GM12878 (cell line): ENCODE results near the gene RBM41. TPM values are rescaled to one million over a fixed set of nuclear protein-coding genes. Genes with fewer than 3 reads are reported as not detected.

Experiments used
- ATAC-seq: fragments of 200-7000 bp; cut with Tn5 transposase; 3 replicates; pipeline ENCODE4 v1.9.1; 2020; ENCODE audit warnings: mild to moderate bottlenecking, moderate library complexity
- BruUV-seq: library from RNA; stranded (reverse); fragments of 400-500 nt; replicated peaks from 2 replicates; lab custom pipeline; 2021; lab: Mats Ljungman, UMichigan
- CTCF ChIA-PET: fragments of 300-600 bp; sonication (Branson Sonifier 250); formaldehyde crosslinking; extraction: SDS; loops from one replicate; lab custom pipeline; 2021; ENCODE audit warnings: inconsistent platforms; lab: Yijun Ruan, JAX
- POLR2A ChIA-PET: fragments of 350-600 bp; formaldehyde crosslinking; extraction: SDS; loops from one replicate; lab custom pipeline; 2021; ENCODE audit warnings: inconsistent platforms; lab: Charles Lee
- RAD21 ChIA-PET: fragments of 300-600 bp; sonication (Branson Sonifier 250); formaldehyde crosslinking; loops from one replicate; lab custom pipeline; 2023; ENCODE audit warnings: antibody characterized with exemption; ENCODE audit not compliant: unreplicated experiment; lab: Charles Lee
- SMC1A ChIA-PET: fragments of 300-600 bp; sonication (Branson Sonifier 250); formaldehyde crosslinking; loops from one replicate; lab custom pipeline; 2023; ENCODE audit not compliant: unreplicated experiment, uncharacterized antibody; lab: Charles Lee
- DNase-seq: peaks from one replicate; pipeline ENCODE4 v3.0.0-alpha.2; 2011; ENCODE audit warnings: low read depth, low spot score
- FAIRE-seq: peaks from 3 replicates; lab custom pipeline; 2011; peaks lifted over from hg19 to GRCh38; lab: Jason Lieb, UNC
- H2AFZ ChIP-seq: 2 replicates; pipeline ENCODE4 v1.6.0; 2011; ENCODE audit warnings: low read depth, low read length, control low read depth; ENCODE audit not compliant: control insufficient read depth
- H3K27ac ChIP-seq: 2 replicates; pipeline ENCODE4 v1.5.1; 2011; ENCODE audit warnings: control low read depth; ENCODE audit not compliant: control insufficient read depth, insufficient read depth
- H3K27me3 ChIP-seq, 2 experiments: replicated peaks in 1 of 2; 2 replicates each; pipeline versions ENCODE4 v1.6.0 to v1.6.1; 2011; ENCODE audit warnings: low read length in 1 of 2; ENCODE audit not compliant: control insufficient read depth in 2 of 2, insufficient read depth in 2 of 2
- H3K36me3 ChIP-seq, 2 experiments: 2 replicates each; pipeline ENCODE4 v1.5.1; 2011; ENCODE audit warnings: low read length in 1 of 2; ENCODE audit not compliant: control insufficient read depth in 2 of 2, insufficient read depth in 2 of 2
- H3K4me1 ChIP-seq: 2 replicates; pipeline ENCODE4 v1.6.1; 2011; ENCODE audit warnings: mild to moderate bottlenecking, low read length, moderate library complexity, mixed read lengths; ENCODE audit not compliant: control insufficient read depth, insufficient read depth
- H3K4me2 ChIP-seq: 2 replicates; pipeline ENCODE4 v1.6.0; 2011; ENCODE audit warnings: control low read depth; ENCODE audit not compliant: control insufficient read depth, insufficient read depth
- H3K4me3 ChIP-seq: fragments of 200-600 bp; sonication (generic); 2 replicates; pipeline ENCODE4 v1.5.1; 2016
- H3K79me2 ChIP-seq: 2 replicates; pipeline ENCODE4 v1.6.0; 2011; ENCODE audit warnings: low read length; ENCODE audit not compliant: control insufficient read depth, insufficient read depth
- H3K9ac ChIP-seq: 2 replicates; pipeline ENCODE4 v1.8.0; 2011; ENCODE audit warnings: low read length, control low read depth, mixed read lengths; ENCODE audit not compliant: control insufficient read depth, insufficient read depth
- H3K9me3 ChIP-seq: replicated peaks from 3 replicates; pipeline ENCODE4 v1.5.1; 2011; ENCODE audit warnings: mild to moderate bottlenecking, low read length; ENCODE audit not compliant: control insufficient read depth, insufficient read depth
- H4K20me1 ChIP-seq: 2 replicates; pipeline ENCODE4 v1.6.0; 2011; ENCODE audit not compliant: control insufficient read depth, insufficient read depth
- ELK1 ChIP-seq: IDR thresholded peaks from 2 replicates; pipeline ENCODE4 v1.6.1; 2012; ENCODE audit warnings: low read depth, low read length, improper control_type of control experiment
- MXI1 ChIP-seq: fragments of 150-350 bp; IDR thresholded peaks from 2 replicates; pipeline ENCODE4 v1.6.1; 2011; ENCODE audit warnings: low read depth, mild to moderate bottlenecking, inconsistent platforms, low read length, improper control_type of control experiment
- MYB ChIP-seq: fragments of 150-350 bp; IDR thresholded peaks from 2 replicates; pipeline ENCODE4 v1.6.1; 2014; ENCODE audit warnings: mild to moderate bottlenecking, low read depth, low read length, borderline replicate concordance
- PKNOX1 ChIP-seq: fragments of 450-650 bp; IDR thresholded peaks from 2 replicates; pipeline ENCODE4 v1.6.1; 2016; ENCODE audit warnings: mild to moderate bottlenecking
- ZBTB33 ChIP-seq: fragments of 450-650 bp; IDR thresholded peaks from 2 replicates; pipeline ENCODE4 v1.6.1; 2017; ENCODE audit warnings: mild to moderate bottlenecking
- WGBS: methylation state at CpG from one replicate; pipeline ENCODE4 v1.1.6; 2016; ENCODE audit warnings: low lambda C conversion rate; ENCODE audit not compliant: insufficient replicate concordance, insufficient coverage; ENCODE audit errors: missing lambda C conversion rate; 5-methylcytosine and 5-hydroxymethylcytosine counted together
- in situ Hi-C: fragments of 300-500 bp; cut with MboI; formaldehyde crosslinking; loops from 9 replicates; pipeline ENCODE4 v1.14.3; 2018; ENCODE audit warnings: mixed read lengths
- intact Hi-C: fragments of 100-400 bp; cut with micrococcal nuclease; formaldehyde crosslinking; loops from one replicate; pipeline ENCODE4 v1.14.2; 2022; ENCODE audit not compliant: unreplicated experiment
- polyA plus RNA-seq, 11 experiments: library from polyadenylated mRNA; depleted of rRNA in 4 of 11; unstranded in 6 of 11; stranded (reverse) in 5 of 11; fragments of >200 nt; fragmentation: Nextera tagmentation in 4 of 11; fragmentation: Illumina TruSeq in 1 of 11; extraction: Ambion mirVana in 4 of 11; extraction: Trizol in 1 of 11; gene quantifications; 1 replicate in 1 of 11; 2 replicates in 10 of 11; pipeline versions ENCODE4 v1.2.1 to v1.2.3, GENCODE V29; 2011 to 2016; ENCODE audit warnings: inconsistent platforms in 2 of 11, missing spikeins in 2 of 11, low read depth in 1 of 11
- total RNA-seq, 4 experiments: library from RNA; depleted of rRNA in 3 of 4; stranded (reverse); fragments of >200 nt in 3 of 4; fragmentation: Illumina TruSeq in 1 of 4; extraction: Trizol in 1 of 4; gene quantifications; 2 replicates each; pipeline versions ENCODE4 v1.2.1 to v1.2.3, GENCODE V29; 2013 to 2021

Gene RBM41
- total and polyA plus RNA-seq, 10 of the 15 experiments (the other 5 are each of a cell fraction or from before 2014, with no cell fraction given), result 7.7 to 19.1 (median 13.7) TPM

DNA sequence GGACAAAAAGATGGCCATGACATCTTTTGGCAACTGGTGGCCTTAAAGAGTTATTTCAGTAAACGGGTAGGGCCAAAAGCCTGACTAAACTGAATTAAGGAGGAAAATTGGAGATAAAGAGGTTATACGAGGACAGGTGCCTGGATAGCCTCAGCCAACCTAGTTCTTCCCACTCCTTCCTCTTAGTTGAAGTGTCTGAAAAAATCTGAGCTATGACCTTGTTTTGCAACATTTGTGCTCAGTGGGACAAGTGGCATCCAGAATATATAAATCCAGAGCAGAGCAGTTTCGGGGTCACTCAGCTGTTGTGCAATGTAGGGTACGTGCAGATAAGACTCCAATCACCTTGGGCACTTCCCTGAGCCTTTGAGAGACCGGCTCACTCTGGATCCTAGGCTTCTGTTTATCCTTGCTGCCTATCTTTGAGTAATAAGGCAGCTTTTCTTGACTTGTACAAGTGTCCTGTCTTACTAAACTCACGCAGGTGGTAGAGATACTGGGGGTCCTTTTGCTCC, 68.4 kb downstream of the RBM41 start:
- no peaks in the 10 kb centered on the region for H3K4me1 ChIP-seq
- H3K4me3 ChIP-seq, result no peak overlapping the region
- SMC1A ChIA-PET, result no interaction called here
- RAD21 ChIA-PET, result no interaction called here
- 24% methylated on average over 6 of the region's 6 CpGs for WGBS
- H3K27ac ChIP-seq, result no peak overlapping the region
- FAIRE-seq, result no peak
- no peaks in the 10 kb centered on the region for H3K36me3 ChIP-seq
- intact Hi-C loops, result no loop called here
- no peak for DNase-seq
- H3K9me3 ChIP-seq, result no peaks in the 10 kb centered on the region
- no peaks in the 10 kb centered on the region for H3K27me3 ChIP-seq
- no TSS peak for BruUV-seq
- CTCF ChIA-PET, result interaction anchor here (0.9 to 1.4 kb wide), 2 partner anchors 24 to 147 kb away, joined by 3 to 4 read pairs; partner anchors contain the start of gene RIPPLY1
- H4K20me1 ChIP-seq, result no peaks in the 10 kb centered on the region
- H3K79me2 ChIP-seq, result no peaks in the 10 kb centered on the region
- H3K9ac ChIP-seq, result no peak overlapping the region
- no peak overlapping the region for H3K4me2 ChIP-seq
- no peak for TF ChIP-seq ZBTB33
- no peak for TF ChIP-seq MYB
- TF ChIP-seq PKNOX1, result no peak
- TF ChIP-seq MXI1, result no peak
- no peak for TF ChIP-seq ELK1
- TF ChIP-seq, all 136 proteins: peak for 0
- no peak for ATAC-seq
- H2AFZ ChIP-seq, result no peak overlapping the region
- POLR2A ChIA-PET, result no interaction called here
- in situ Hi-C loops, result no loop called here
